Measurements from ENCODE around the gene NLRP7. TPM values are rescaled to one million over a fixed set of nuclear protein-coding genes. Genes with fewer than 3 reads are reported as not detected.

Gene NLRP7
- total RNA-seq, 1 experiment from 2014 or later = 0.43 TPM

DNA sequence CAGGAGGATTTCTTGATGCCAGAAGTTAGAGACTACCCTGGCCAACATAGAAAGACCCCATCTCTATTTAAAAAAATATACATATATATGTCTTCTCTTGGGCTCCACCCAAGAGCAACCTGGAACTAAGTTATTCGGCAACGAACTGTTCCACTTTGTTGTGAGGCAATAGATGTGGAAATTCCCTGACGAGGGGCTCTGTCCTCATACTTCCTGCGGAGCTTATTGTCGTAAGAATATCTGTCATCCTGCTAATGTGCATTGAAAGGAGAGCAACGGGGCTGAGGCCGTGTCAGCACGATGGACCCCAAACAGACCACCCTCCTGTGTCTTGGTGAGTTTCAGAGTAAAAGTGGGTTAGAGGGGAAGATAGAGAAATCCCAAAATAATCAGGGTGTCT is 73.3 kb downstream of the NLRP7 start, which contains the start of gene FCAR:
FCAR (plus strand) TSS at position 246 of the 400 bp plus-strand sequence; CDS start at position 301, 55 bp downstream.
- intact Hi-C loops (cut with micrococcal nuclease; ENCODE audit: unreplicated experiment) = no loop called here
- CTCF ChIA-PET = no interaction called here
- no peaks in the 10 kb centered on the region for H3K9me3 Mint-ChIP-seq (ENCODE audit: unreplicated experiment)

More for the DNA sequence above, 73.3 kb downstream of the NLRP7 start, which contains the start of gene FCAR:
- POLR2A ChIA-PET = no interaction called here
- no TSS peak for BruUV-seq (replicated peaks)
- peaks cover 27% of the 10 kb centered on the region for H3K27me3 Mint-ChIP-seq (ENCODE audit: insufficient read depth, unreplicated experiment)
- 0 out of 2 replicates have a peak, but pooled peaks cover 3% of the 10 kb centered on the region for H3K9me3 ChIP-seq
- no peak for DNase-seq
- H3K4me3 Mint-ChIP-seq (ENCODE audit: unreplicated experiment) = no peak within 1 kb of the TSS
- H3K4me1 Mint-ChIP-seq (ENCODE audit: low read depth, unreplicated experiment) = no peaks in the 10 kb centered on the region
- H3K4me1 ChIP-seq = no peaks in the 10 kb centered on the region
- H3K4me3 ChIP-seq (ENCODE audit: low read depth, low read length) = no peak within 1 kb of the TSS
- no peaks in the 10 kb centered on the region for H3K36me3 ChIP-seq (ENCODE audit: control insufficient read depth, insufficient read depth, low read length)
- TF ChIP-seq, protein P1, sequence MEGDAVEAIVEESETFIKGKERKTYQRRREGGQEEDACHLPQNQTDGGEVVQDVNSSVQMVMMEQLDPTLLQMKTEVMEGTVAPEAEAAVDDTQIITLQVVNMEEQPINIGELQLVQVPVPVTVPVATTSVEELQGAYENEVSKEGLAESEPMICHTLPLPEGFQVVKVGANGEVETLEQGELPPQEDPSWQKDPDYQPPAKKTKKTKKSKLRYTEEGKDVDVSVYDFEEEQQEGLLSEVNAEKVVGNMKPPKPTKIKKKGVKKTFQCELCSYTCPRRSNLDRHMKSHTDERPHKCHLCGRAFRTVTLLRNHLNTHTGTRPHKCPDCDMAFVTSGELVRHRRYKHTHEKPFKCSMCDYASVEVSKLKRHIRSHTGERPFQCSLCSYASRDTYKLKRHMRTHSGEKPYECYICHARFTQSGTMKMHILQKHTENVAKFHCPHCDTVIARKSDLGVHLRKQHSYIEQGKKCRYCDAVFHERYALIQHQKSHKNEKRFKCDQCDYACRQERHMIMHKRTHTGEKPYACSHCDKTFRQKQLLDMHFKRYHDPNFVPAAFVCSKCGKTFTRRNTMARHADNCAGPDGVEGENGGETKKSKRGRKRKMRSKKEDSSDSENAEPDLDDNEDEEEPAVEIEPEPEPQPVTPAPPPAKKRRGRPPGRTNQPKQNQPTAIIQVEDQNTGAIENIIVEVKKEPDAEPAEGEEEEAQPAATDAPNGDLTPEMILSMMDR (IDR thresholded peaks at IDR 0.05; ENCODE audit: insufficient read depth in 1 of 2, low read depth in 1 of 2, low read length in 1 of 2, severe bottlenecking in 1 of 2, unreplicated experiment in 1 of 2) = no peak
- H3K36me3 Mint-ChIP-seq (ENCODE audit: insufficient read depth, unreplicated experiment) = no peaks in the 10 kb centered on the region
- H3K27me3 ChIP-seq (replicated peaks; ENCODE audit: control insufficient read depth, insufficient read depth, low read length) = no peaks in the 10 kb centered on the region; the same call in 1 of the 2 replicates
- H3K27ac Mint-ChIP-seq (ENCODE audit: unreplicated experiment) = no peak within 1 kb of the TSS

Other genes with a start within 250 kb of the NLRP7 start
- not detected in 2 replicates for gene KIR3DL3, start 223.1 kb downstream of the NLRP7 start, total RNA-seq (2022)
- not detected in 2 replicates for gene KIR2DL3, start 209.0 kb downstream of the NLRP7 start, total RNA-seq (2022)
- gene KIR2DL1, start 177.7 kb downstream of the NLRP7 start, total RNA-seq (2022) = not detected in 2 replicates
- gene KIR2DL4, start 143.9 kb downstream of the NLRP7 start, total RNA-seq (2022) = not detected in 2 replicates
- gene KIR3DL1, start 131.1 kb downstream of the NLRP7 start, total RNA-seq (2022) = not detected in 2 replicates
- gene KIR2DS4, start 114.9 kb downstream of the NLRP7 start, total RNA-seq (2022) = not detected in 2 replicates
- not detected in 2 replicates for gene KIR3DL2, start 97.1 kb downstream of the NLRP7 start, total RNA-seq (2022)
- not detected in 2 replicates for gene FCAR, start 73.3 kb downstream of the NLRP7 start, total RNA-seq (2022)
- 0.91 and 1.1 TPM in 2 replicates for gene NCR1, start 41.4 kb downstream of the NLRP7 start, total RNA-seq (2022)
- gene NLRP2, start 18.8 kb upstream of the NLRP7 start, total RNA-seq (2022) = 108 and 115 TPM in 2 replicates
- gene GP6, start 90.7 kb upstream of the NLRP7 start, total RNA-seq (2022) = not detected in 2 replicates
- 43.3 and 49.8 TPM in 2 replicates for gene RDH13, start 115.6 kb upstream of the NLRP7 start, total RNA-seq (2022)
- 135 and 141 TPM in 2 replicates for gene EPS8L1, start 128.3 kb upstream of the NLRP7 start, total RNA-seq (2022)
- 104 TPM in 2 replicates for gene PPP1R12C, start 170.1 kb upstream of the NLRP7 start, total RNA-seq (2022)
- 11.8 and 18.0 TPM in 2 replicates for gene TNNT1, start 201.7 kb upstream of the NLRP7 start, total RNA-seq (2022)
- 2.9 and 4.2 TPM in 2 replicates for gene TNNI3, start 210.2 kb upstream of the NLRP7 start, total RNA-seq (2022)
- gene DNAAF3, start 219.1 kb upstream of the NLRP7 start, total RNA-seq (2022) = 0.45 and 0.91 TPM in 2 replicates
- gene SYT5, start 232.8 kb upstream of the NLRP7 start, total RNA-seq (2022) = not detected in 2 replicates

Data from Caco-2 (cell line).